Calu3 (cell line): ENCODE results near the gene FMNL1. TPM values are rescaled to one million over a fixed set of nuclear protein-coding genes. Genes with fewer than 3 reads are reported as not detected.

ENCODE experiments used
- BruUV-seq: library from RNA; stranded (reverse); fragments of 400-500 nt; replicated peaks from 2 replicates; lab custom pipeline; 2021; lab: Mats Ljungman, UMichigan
- CTCF ChIA-PET: fragments of 300-600 bp; sonication (Branson Sonifier 250); formaldehyde crosslinking; loops from one replicate; lab custom pipeline; 2022; ENCODE audit warnings: antibody characterized with exemption; lab: Charles Lee
- DNase-seq: peaks from one replicate; pipeline ENCODE4 v3.0.0; 2022
- H3K27ac Mint-ChIP-seq: one replicate; pipeline ENCODE4 v1.8.0; 2022; ENCODE audit warnings: mixed read lengths; ENCODE audit not compliant: unreplicated experiment
- H3K27me3 Mint-ChIP-seq: one replicate; pipeline ENCODE4 v1.8.0; 2022; ENCODE audit warnings: mixed read lengths; ENCODE audit not compliant: unreplicated experiment
- H3K36me3 Mint-ChIP-seq: one replicate; pipeline ENCODE4 v1.8.0; 2022; ENCODE audit warnings: mild to moderate bottlenecking, moderate library complexity, mixed read lengths; ENCODE audit not compliant: insufficient read depth, unreplicated experiment
- H3K4me1 Mint-ChIP-seq: one replicate; pipeline ENCODE4 v1.8.0; 2022; ENCODE audit warnings: mild to moderate bottlenecking, low read depth, mixed read lengths; ENCODE audit not compliant: unreplicated experiment
- H3K4me3 Mint-ChIP-seq: one replicate; pipeline ENCODE4 v1.8.0; 2022; ENCODE audit warnings: mild to moderate bottlenecking, low read depth, moderate library complexity, mixed read lengths; ENCODE audit not compliant: unreplicated experiment
- H3K9me3 Mint-ChIP-seq: one replicate; pipeline ENCODE4 v1.8.0; 2022; ENCODE audit warnings: low read depth, mixed read lengths; ENCODE audit not compliant: unreplicated experiment
- CTCF ChIP-seq: fragments of 200-600 bp; IDR thresholded peaks from one replicate; pipeline ENCODE4 v1.8.0; 2022; ENCODE audit warnings: antibody characterized with exemption; ENCODE audit not compliant: unreplicated experiment
- intact Hi-C: fragments of 100-400 bp; cut with micrococcal nuclease; formaldehyde crosslinking; loops from one replicate; pipeline ENCODE4 v1.10.0; 2022; ENCODE audit not compliant: unreplicated experiment
- total RNA-seq: library from RNA; stranded (reverse); gene quantifications from 2 replicates; pipeline ENCODE4 v1.2.3, GENCODE V29; 2022

Gene FMNL1
- total RNA-seq, 1 experiment from 2014 or later = 9.6 TPM

GRCh38 chr17:45271603-45272002 lies 49.9 kb downstream of the FMNL1 start:
- Mint-ChIP-seq H3K9me3 (no peaks in the 10 kb centered on the region), H3K27ac (no peak overlapping the region), H3K4me3 (no peak overlapping the region), H3K27me3 (no peaks in the 10 kb centered on the region), H3K36me3 (peaks cover 89% of the 10 kb centered on the region), H3K4me1 (no peaks in the 10 kb centered on the region)
- no peak for TF ChIP-seq CTCF
- CTCF ChIA-PET = interaction anchor here (1.4 kb wide), 1 partner anchor 52 kb away, joined by 4 read pairs; no protein-coding TSS in a partner anchor
- no peak for DNase-seq
- intact Hi-C loops = no loop called here
- BruUV-seq = no TSS peak

- no peak for TF ChIP-seq CTCF
- intact Hi-C loops = no loop called here
- peaks cover 13% of the 10 kb centered on the region for H3K4me1 Mint-ChIP-seq
- BruUV-seq = no TSS peak
- no peaks in the 10 kb centered on the region for H3K9me3 Mint-ChIP-seq
- no peaks in the 10 kb centered on the region for H3K27me3 Mint-ChIP-seq
- H3K27ac Mint-ChIP-seq = no peak overlapping the region
- DNase-seq = no peak
- no peak overlapping the region for H3K4me3 Mint-ChIP-seq
- H3K36me3 Mint-ChIP-seq = peaks cover 80% of the 10 kb centered on the region
- CTCF ChIA-PET = no interaction called here
Measured at GRCh38 chr17:45273551-45273957, 51.9 kb downstream of the FMNL1 start.

- CTCF ChIA-PET = no interaction called here
- H3K36me3 Mint-ChIP-seq = peaks cover 78% of the 10 kb centered on the region
- intact Hi-C loops = no loop called here
- H3K27ac Mint-ChIP-seq = no peak overlapping the region
- TF ChIP-seq CTCF = no peak
- H3K9me3 Mint-ChIP-seq = no peaks in the 10 kb centered on the region
- H3K27me3 Mint-ChIP-seq = no peaks in the 10 kb centered on the region
- no peak for DNase-seq
- H3K4me1 Mint-ChIP-seq = peaks cover 13% of the 10 kb centered on the region
- H3K4me3 Mint-ChIP-seq = no peak overlapping the region
- no TSS peak for BruUV-seq
Measured at GRCh38 chr17:45274033-45274432, 52.3 kb downstream of the FMNL1 start.

- Mint-ChIP-seq H3K4me1 (peaks cover 13% of the 10 kb centered on the region), H3K9me3 (no peaks in the 10 kb centered on the region), H3K36me3 (peaks cover 78% of the 10 kb centered on the region), H3K27ac (no peak overlapping the region), H3K4me3 (no peak overlapping the region), H3K27me3 (no peaks in the 10 kb centered on the region)
- no TSS peak for BruUV-seq
- no peak for DNase-seq
- intact Hi-C loops = loop anchor here (2.0 kb wide), 1 partner anchor 39 kb away; no protein-coding TSS in a partner anchor
- TF ChIP-seq CTCF = no peak
- CTCF ChIA-PET = interaction anchor here (1.0 to 2.8 kb wide), 9 partner anchors 35 to 141 kb away, joined by 3 to 49 read pairs (median 12); partner anchors contain the start of genes ACBD4 and MAP3K14
Measured at GRCh38 chr17:45276031-45276430, 54.3 kb downstream of the FMNL1 start.
